ENCODE data around the gene CR1. TPM values are rescaled to one million over a fixed set of nuclear protein-coding genes. Genes with fewer than 3 reads are reported as not detected.
A peak's percentile ranks its signal among the peaks of the same experiment; 100 is the strongest.

Gene CR1
- total and polyA plus RNA-seq, 2 experiments from 2014 or later = 0.65 to 0.76 TPM

GRCh38 chr1:207453710-207454045 lies 42.3 kb upstream of the CR1 start:
- Histone ChIP-seq H2AFZ (peak overlapping the region; percentile 88), H3K4me3 (peak overlapping the region; percentile 75)

More at GRCh38 chr1:207453710-207454045, 42.3 kb upstream of the CR1 start:
- Histone ChIP-seq H3K4me2 (peak overlapping the region; percentile 96), H3K27ac (ENCODE audit: low read depth) (no peak overlapping the region), H4K20me1 (replicated peaks; ENCODE audit: insufficient read depth) (no peaks in the 10 kb centered on the region), H3K4me1 (ENCODE audit: insufficient read depth) (no peaks in the 10 kb centered on the region; the same call in 1 of the 2 replicates), H3K9me2 (ENCODE audit: insufficient read depth) (no peaks in the 10 kb centered on the region), H3K27me3 (ENCODE audit: insufficient read depth) (peaks cover 46% of the 10 kb centered on the region), H3K79me2 (replicated peaks; ENCODE audit: insufficient read depth) (no peaks in the 10 kb centered on the region), H3F3A (replicated peaks; ENCODE audit: low read depth) (no peaks in the 10 kb centered on the region), H3K36me3 (ENCODE audit: insufficient read depth) (no peaks in the 10 kb centered on the region)
- Mint-ChIP-seq H3K36me3 (ENCODE audit: low read depth) (no peaks in the 10 kb centered on the region), H3K27ac (no peak overlapping the region), H3K4me3 (peak overlapping the region; percentile 70), H3K4me1 (peaks cover 3% of the 10 kb centered on the region; the same call in 2 of the 3 replicates), H3K27me3 (ENCODE audit: insufficient read depth, low read depth, poor library complexity) (peaks cover 10% of the 10 kb centered on the region), H3K9me3 (no peaks in the 10 kb centered on the region)
- ATAC-seq (no peak; the same call in 2 of the 3 replicates), DNase-seq (ENCODE audit: low spot score) (no peak)
- TF ChIP-seq ZNF462 (CRISPR knock-in tag; IDR thresholded peaks at IDR 0.05) (no peak), POLR2AphosphoS5 (IDR thresholded peaks at IDR 0.05; ENCODE audit: low read depth) (no peak), EZH2phosphoT487 (IDR thresholded peaks at IDR 0.05; ENCODE audit: unreplicated experiment) (no peak), NANOG (IDR thresholded peaks at IDR 0.05; ENCODE audit: borderline replicate concordance) (no peak), EZH2 (IDR thresholded peaks at IDR 0.05; ENCODE audit: low read depth, unreplicated experiment) (no peak), CTCF (conservative IDR thresholded peaks at IDR 0.05; ENCODE audit: low read depth in 2 of 2) (no peak), JUNB (IDR thresholded peaks at IDR 0.05; ENCODE audit: unreplicated experiment) (no peak), ZNF114 (CRISPR knock-in tag; IDR thresholded peaks at IDR 0.05) (no peak), ETS1 (IDR thresholded peaks at IDR 0.05) (no peak), CREB1 (CRISPR knock-in tag; IDR thresholded peaks at IDR 0.05; ENCODE audit: low read depth) (no peak), REST (IDR thresholded peaks at IDR 0.05; ENCODE audit: unreplicated experiment) (no peak)

Data from GM23338 (cell line).